ENCODE data around the gene JAKMIP1. TPM values are rescaled to one million over a fixed set of nuclear protein-coding genes. Genes with fewer than 3 reads are reported as not detected.

Gene JAKMIP1
- total and polyA plus RNA-seq, 2 of the 13 experiments (the other 11 are each of a cell fraction or from before 2014, with no cell fraction given) = not detected

DNA sequence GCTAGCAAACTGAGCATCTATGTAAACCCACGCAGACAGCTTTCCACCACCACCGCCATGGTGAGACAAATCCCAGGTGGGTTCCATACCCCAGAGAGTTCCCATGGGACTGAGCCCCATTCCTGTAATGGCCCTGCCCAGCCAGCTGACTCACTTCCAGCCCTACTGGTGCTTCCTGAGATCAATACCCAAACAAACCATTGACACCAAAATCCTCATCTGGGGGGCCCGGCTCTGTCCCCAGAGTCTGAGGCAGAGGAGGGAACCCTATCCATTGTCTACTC is 30.1 kb upstream of the JAKMIP1 start:
- H3K36me3 ChIP-seq (replicated peaks in 1 of 2; ENCODE audit: control insufficient read depth in 1 of 2, insufficient read depth in 2 of 2, low read length in 2 of 2) = no peaks in the 10 kb centered on the region
- no peak overlapping the region for H3K27ac ChIP-seq (ENCODE audit: extremely low read length, insufficient read depth, low read length)
- no peak overlapping the region for H2AFZ ChIP-seq (ENCODE audit: low read length)
- ATAC-seq (no peak), FAIRE-seq (no peak), DNase-seq (ENCODE audit: low spot score) (no peak)
- intact Hi-C loops (cut with micrococcal nuclease; ENCODE audit: unreplicated experiment) = no loop called here
- in situ Hi-C loops (cut with HindIII; ENCODE audit: extremely low pct_ligation_motif_present, low pct_unique_long_range_greater_than_20kb) = loop anchor here (25.0 kb wide), 1 partner anchor 332 kb away; no protein-coding TSS in a partner anchor
- no peak overlapping the region for H3K9ac ChIP-seq (ENCODE audit: insufficient read depth, low read depth, low read length)
- no peaks in the 10 kb centered on the region for H3K79me2 ChIP-seq (ENCODE audit: insufficient read depth, low read length)
- POLR2A ChIA-PET = no interaction called here
- no peaks in the 10 kb centered on the region for H3K4me1 ChIP-seq (ENCODE audit: insufficient read depth, low read length)
- WGBS (ENCODE audit: low lambda C conversion rate) = 0% methylated on average over 1 of the region's 3 CpGs
- CTCF ChIA-PET (ENCODE audit: low intra/inter-chr PET ratio, low total read pairs) = no interaction called here
- H3K27me3 ChIP-seq (ENCODE audit: control insufficient read depth in 1 of 2, insufficient read depth in 2 of 2, low read length in 2 of 2) = peaks cover 1 to 10% of the 10 kb centered on the region in 2 experiments; a peak in 3 of 5 replicates
- no peak overlapping the region for H3K4me2 ChIP-seq (ENCODE audit: low read depth, low read length)
- no peaks in the 10 kb centered on the region for H4K20me1 ChIP-seq (ENCODE audit: insufficient read depth, low read length)
- TF ChIP-seq CENPX (CRISPR knock-in tag; IDR thresholded peaks at IDR 0.05) (no peak), ZNF883 (CRISPR knock-in tag; IDR thresholded peaks at IDR 0.05; ENCODE audit: not compliant biosample characterization) (no peak), U2AF1 (optimal IDR thresholded peaks at IDR 0.05; ENCODE audit: low read depth, low read length) (no peak), FOXP4 (CRISPR knock-in tag; IDR thresholded peaks at IDR 0.05) (no peak), ZNF382 (CRISPR knock-in tag; IDR thresholded peaks at IDR 0.05; ENCODE audit: borderline replicate concordance) (no peak), FOXK2 (IDR thresholded peaks at IDR 0.05) (no peak), THAP7 (CRISPR knock-in tag; IDR thresholded peaks at IDR 0.05) (no peak), ZNF260 (CRISPR knock-in tag; IDR thresholded peaks at IDR 0.05; ENCODE audit: borderline replicate concordance, low read depth) (no peak), YY1 (IDR thresholded peaks at IDR 0.05; ENCODE audit: insufficient read depth, insufficient replicate concordance, low read depth, low read length) (no peak), SOX5 (CRISPR knock-in tag; IDR thresholded peaks at IDR 0.05; ENCODE audit: borderline replicate concordance) (no peak), RXRA (CRISPR knock-in tag; IDR thresholded peaks at IDR 0.05) (no peak), MED1 (CRISPR knock-in tag; IDR thresholded peaks at IDR 0.05) (no peak), KLF12 (CRISPR knock-in tag; IDR thresholded peaks at IDR 0.05; ENCODE audit: borderline replicate concordance) (no peak), ZNF24 (IDR thresholded peaks at IDR 0.05) (no peak)
- TF ChIP-seq, protein P1, sequence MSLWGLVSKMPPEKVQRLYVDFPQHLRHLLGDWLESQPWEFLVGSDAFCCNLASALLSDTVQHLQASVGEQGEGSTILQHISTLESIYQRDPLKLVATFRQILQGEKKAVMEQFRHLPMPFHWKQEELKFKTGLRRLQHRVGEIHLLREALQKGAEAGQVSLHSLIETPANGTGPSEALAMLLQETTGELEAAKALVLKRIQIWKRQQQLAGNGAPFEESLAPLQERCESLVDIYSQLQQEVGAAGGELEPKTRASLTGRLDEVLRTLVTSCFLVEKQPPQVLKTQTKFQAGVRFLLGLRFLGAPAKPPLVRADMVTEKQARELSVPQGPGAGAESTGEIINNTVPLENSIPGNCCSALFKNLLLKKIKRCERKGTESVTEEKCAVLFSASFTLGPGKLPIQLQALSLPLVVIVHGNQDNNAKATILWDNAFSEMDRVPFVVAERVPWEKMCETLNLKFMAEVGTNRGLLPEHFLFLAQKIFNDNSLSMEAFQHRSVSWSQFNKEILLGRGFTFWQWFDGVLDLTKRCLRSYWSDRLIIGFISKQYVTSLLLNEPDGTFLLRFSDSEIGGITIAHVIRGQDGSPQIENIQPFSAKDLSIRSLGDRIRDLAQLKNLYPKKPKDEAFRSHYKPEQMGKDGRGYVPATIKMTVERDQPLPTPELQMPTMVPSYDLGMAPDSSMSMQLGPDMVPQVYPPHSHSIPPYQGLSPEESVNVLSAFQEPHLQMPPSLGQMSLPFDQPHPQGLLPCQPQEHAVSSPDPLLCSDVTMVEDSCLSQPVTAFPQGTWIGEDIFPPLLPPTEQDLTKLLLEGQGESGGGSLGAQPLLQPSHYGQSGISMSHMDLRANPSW (CRISPR knock-in tag; IDR thresholded peaks at IDR 0.05; ENCODE audit: borderline replicate concordance) = no peak
- TF ChIP-seq, protein P2, sequence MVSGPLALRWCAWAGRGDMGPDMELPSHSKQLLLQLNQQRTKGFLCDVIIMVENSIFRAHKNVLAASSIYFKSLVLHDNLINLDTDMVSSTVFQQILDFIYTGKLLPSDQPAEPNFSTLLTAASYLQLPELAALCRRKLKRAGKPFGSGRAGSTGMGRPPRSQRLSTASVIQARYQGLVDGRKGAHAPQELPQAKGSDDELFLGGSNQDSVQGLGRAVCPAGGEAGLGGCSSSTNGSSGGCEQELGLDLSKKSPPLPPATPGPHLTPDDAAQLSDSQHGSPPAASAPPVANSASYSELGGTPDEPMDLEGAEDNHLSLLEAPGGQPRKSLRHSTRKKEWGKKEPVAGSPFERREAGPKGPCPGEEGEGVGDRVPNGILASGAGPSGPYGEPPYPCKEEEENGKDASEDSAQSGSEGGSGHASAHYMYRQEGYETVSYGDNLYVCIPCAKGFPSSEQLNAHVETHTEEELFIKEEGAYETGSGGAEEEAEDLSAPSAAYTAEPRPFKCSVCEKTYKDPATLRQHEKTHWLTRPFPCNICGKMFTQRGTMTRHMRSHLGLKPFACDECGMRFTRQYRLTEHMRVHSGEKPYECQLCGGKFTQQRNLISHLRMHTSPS (CRISPR knock-in tag; IDR thresholded peaks at IDR 0.05; ENCODE audit: low read depth) = no peak
- no TSS peak for BruUV-seq (replicated peaks)
- no peaks in the 10 kb centered on the region for H3K9me3 ChIP-seq (ENCODE audit: low read length)
- H3K4me3 ChIP-seq (replicated peaks in 1 of 3; ENCODE audit: insufficient read depth in 1 of 3, low read depth in 2 of 3, low read length in 3 of 3) = no peak overlapping the region
